ENCODE data around the gene UGT3A2. TPM values are rescaled to one million over a fixed set of nuclear protein-coding genes. Genes with fewer than 3 reads are reported as not detected.

Gene UGT3A2
- total RNA-seq, 1 experiment from 2014 or later, result 0.10 TPM

GRCh38 chr5:36078430-36078829 lies 11.7 kb upstream of the UGT3A2 start:
- intact Hi-C loops (cut with micrococcal nuclease; ENCODE audit: unreplicated experiment), result no loop called here
- no peak for ATAC-seq

GRCh38 chr5:36073595-36074216 lies 7.0 kb upstream of the UGT3A2 start:
- POLR2A ChIA-PET, result no interaction called here

More at GRCh38 chr5:36078430-36078829, 11.7 kb upstream of the UGT3A2 start:
- BruUV-seq (replicated peaks), result no TSS peak
- Histone ChIP-seq H3K27me3 (ENCODE audit: control insufficient read depth, insufficient read depth, low read length) (no peaks in the 10 kb centered on the region), H3K9me3 (ENCODE audit: control insufficient read depth, insufficient read depth, low read depth, low read length) (no peaks in the 10 kb centered on the region), H3K4me1 (ENCODE audit: control insufficient read depth, insufficient read depth, low read length) (no peaks in the 10 kb centered on the region), H3K4me3 (ENCODE audit: low read depth in 2 of 2, low read length in 2 of 2) (no peak overlapping the region), H3K27ac (ENCODE audit: low read length) (no peak overlapping the region), H3K36me3 (ENCODE audit: control insufficient read depth, insufficient read depth, low read length) (no peaks in the 10 kb centered on the region)
- TF ChIP-seq SIN3A (IDR thresholded peaks at IDR 0.05; ENCODE audit: borderline replicate concordance, insufficient read depth, low read depth, low read length), result no peak
- no peak for TF ChIP-seq REST (IDR thresholded peaks at IDR 0.05; ENCODE audit: insufficient read depth in 1 of 2, low read depth in 2 of 2, low read length in 1 of 2)
- TF ChIP-seq POLR2AphosphoS5 (IDR thresholded peaks at IDR 0.05; ENCODE audit: low read depth, low read length), result no peak
- TF ChIP-seq TCF7L2 (IDR thresholded peaks at IDR 0.05; ENCODE audit: low read depth, low read length), result no peak
- TF ChIP-seq CTCF (IDR thresholded peaks at IDR 0.05), result no peak
- ChIA-PET POLR2A (no interaction called here), CTCF (interaction anchor here (1.0 to 1.6 kb wide), 9 partner anchors 11 to 617 kb away, joined by 3 to 10 read pairs (median 4); no protein-coding TSS in a partner anchor)
- in situ Hi-C loops (cut with HindIII; ENCODE audit: low pct_unique_long_range_greater_than_20kb, low sequenced_read_pairs), result no loop called here
- DNase-seq (ENCODE audit: low read depth, low spot score), result no peak

More at GRCh38 chr5:36073595-36074216, 7.0 kb upstream of the UGT3A2 start:
- intact Hi-C loops (cut with micrococcal nuclease; ENCODE audit: unreplicated experiment), result no loop called here
- no peak for TF ChIP-seq TCF7L2 (IDR thresholded peaks at IDR 0.05; ENCODE audit: low read depth, low read length)
- TF ChIP-seq CTCF (IDR thresholded peaks at IDR 0.05), result peak; percentile 46
- no peak for DNase-seq (ENCODE audit: low read depth, low spot score)
- in situ Hi-C loops (cut with HindIII; ENCODE audit: low pct_unique_long_range_greater_than_20kb, low sequenced_read_pairs), result no loop called here
- peak; percentile 62 for ATAC-seq
- Histone ChIP-seq H3K27ac (ENCODE audit: low read length) (no peak overlapping the region), H3K36me3 (ENCODE audit: control insufficient read depth, insufficient read depth, low read length) (no peaks in the 10 kb centered on the region), H3K4me3 (ENCODE audit: low read depth in 2 of 2, low read length in 2 of 2) (no peak overlapping the region), H3K9me3 (ENCODE audit: control insufficient read depth, insufficient read depth, low read depth, low read length) (no peaks in the 10 kb centered on the region), H3K27me3 (ENCODE audit: control insufficient read depth, insufficient read depth, low read length) (peaks cover 8% of the 10 kb centered on the region), H3K4me1 (ENCODE audit: control insufficient read depth, insufficient read depth, low read length) (no peaks in the 10 kb centered on the region)
- BruUV-seq (replicated peaks), result no TSS peak
- CTCF ChIA-PET, result no interaction called here

Measured in Panc1 (cell line).